Kidney (tissue), 14 donors: ENCODE measurements around the gene SLC28A1. TPM values are rescaled to one million over a fixed set of nuclear protein-coding genes. Genes with fewer than 3 reads are reported as not detected.
A peak's percentile ranks its signal among the peaks of the same experiment; 100 is the strongest.

Experiments
- DNase-seq, 5 donors: peaks; one replicate each; pipeline ENCODE4 v3.0.0-alpha.2; 2013 to 2020
- FAIRE-seq: peaks from 2 replicates; lab custom pipeline; 2012; peaks lifted over from hg19 to GRCh38; lab: Jason Lieb, UNC
- H3K27ac ChIP-seq, 2 donors: one replicate each; pipeline ENCODE4 v1.7.0; 2013; ENCODE audit warnings: low read depth in 2 of 2, low read length in 2 of 2, inconsistent platforms in 1 of 2
- H3K27me3 ChIP-seq: one replicate; pipeline ENCODE4 v1.7.1; 2013; ENCODE audit warnings: low read length, inconsistent platforms; ENCODE audit not compliant: control insufficient read depth, insufficient read depth
- H3K36me3 ChIP-seq, 3 donors: one replicate each; pipeline versions ENCODE4 v1.7.0 to v1.7.1; 2013; ENCODE audit warnings: low read length in 3 of 3, control low read depth in 1 of 3, inconsistent platforms in 1 of 3; ENCODE audit not compliant: insufficient read depth in 3 of 3, control insufficient read depth in 2 of 3
- H3K4me1 ChIP-seq, 3 donors: one replicate each; pipeline versions ENCODE4 v1.7.0 to v1.7.1; 2013; ENCODE audit warnings: low read length in 3 of 3, inconsistent platforms in 1 of 3, low read depth in 1 of 3; ENCODE audit not compliant: control insufficient read depth in 2 of 3, insufficient read depth in 2 of 3
- H3K4me3 ChIP-seq, 3 donors: one replicate each; pipeline versions ENCODE4 v1.7.0 to v1.8.1; 2013; ENCODE audit warnings: low read length in 3 of 3, control low read depth in 1 of 3, inconsistent platforms in 1 of 3
- H3K9ac ChIP-seq, 3 donors: one replicate each; pipeline versions ENCODE4 v1.7.0 to v1.7.1; 2013; ENCODE audit warnings: low read length in 3 of 3, control low read depth in 1 of 3, inconsistent platforms in 1 of 3
- H3K9me3 ChIP-seq, 3 donors: one replicate each; pipeline versions ENCODE4 v1.7.0 to v1.7.1; 2013; ENCODE audit warnings: low read length in 3 of 3, control low read depth in 1 of 3, inconsistent platforms in 1 of 3; ENCODE audit not compliant: control insufficient read depth in 2 of 3, insufficient read depth in 1 of 3
- intact Hi-C: fragments of 100-400 bp; cut with DNase I; formaldehyde crosslinking; loops from one replicate; pipeline ENCODE4 v1.11.1; 2022
- polyA plus RNA-seq: library from polyadenylated mRNA; stranded (reverse); fragments of 350-450 nt; fragmentation: Illumina TruSeq; extraction: RNeasy Lipid Tissue Mini Kit (QIAGEN cat#74804); gene quantifications from one replicate; pipeline ENCODE4 v1.2.3, GENCODE V29; 2014; ENCODE audit warnings: low read depth, low replicate concordance; ENCODE audit not compliant: insufficient read depth
- total RNA-seq: library from RNA; stranded (reverse); fragmentation: NEBNext Ultra II Directional; extraction: Animal tissue kit (Norgen Biotek cat#: 25700); gene quantifications from one replicate; pipeline ENCODE4 v1.2.1, GENCODE V29; 2021
- TF ChIP-seq, protein P1 (sequence below): IDR thresholded peaks from 3 replicates; pipeline ENCODE4 v1.5.1; 2012; ENCODE audit warnings: mild to moderate bottlenecking, moderate library complexity, borderline replicate concordance; ENCODE audit not compliant: insufficient read depth; ENCODE audit errors: extremely low read depth
- donor health status: control.
- donor health status: control.
- donor health status: control.
- donor health status: control.
- donor health status: control.
- donor health status: DM: yes; HTN: yes; CAD: no.
- donor health status: Normal renal cell carcinoma (clear cell type).

Gene SLC28A1
- total and polyA plus RNA-seq, 2 donors from 2014 or later = 12.8 to 51.2 TPM

DNA sequence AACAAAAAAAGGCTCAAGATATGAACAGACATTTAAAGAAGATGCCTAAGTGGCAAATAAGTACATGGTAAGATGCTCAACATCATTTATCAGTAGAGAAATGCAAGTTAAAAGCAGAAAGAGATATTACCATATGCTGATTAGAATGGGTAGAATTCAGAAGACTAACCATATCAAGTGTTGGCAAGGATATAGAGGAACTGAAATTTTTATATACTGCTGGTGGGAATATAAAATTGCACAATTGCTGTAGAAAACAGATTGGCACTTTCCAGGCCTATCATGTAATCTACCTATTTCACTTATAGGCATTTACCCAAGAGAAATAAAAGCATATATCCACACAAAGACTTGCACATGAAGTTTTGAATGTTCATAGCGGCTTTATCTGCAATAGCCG lies 17.1 kb downstream of the SLC28A1 start:
- Histone ChIP-seq H3K27me3 (no peaks in the 10 kb centered on the region), H3K9me3 (no peaks in the 10 kb centered on the region), H3K4me3 (no peak overlapping the region), H3K9ac (no peak overlapping the region), H3K4me1 (peaks cover 0 to 4% (median 0%) of the 10 kb centered on the region in 3 donors), H3K27ac (no peak overlapping the region), H3K36me3 (no peaks in the 10 kb centered on the region)
- DNase-seq = no peak
- TF ChIP-seq, protein P1, sequence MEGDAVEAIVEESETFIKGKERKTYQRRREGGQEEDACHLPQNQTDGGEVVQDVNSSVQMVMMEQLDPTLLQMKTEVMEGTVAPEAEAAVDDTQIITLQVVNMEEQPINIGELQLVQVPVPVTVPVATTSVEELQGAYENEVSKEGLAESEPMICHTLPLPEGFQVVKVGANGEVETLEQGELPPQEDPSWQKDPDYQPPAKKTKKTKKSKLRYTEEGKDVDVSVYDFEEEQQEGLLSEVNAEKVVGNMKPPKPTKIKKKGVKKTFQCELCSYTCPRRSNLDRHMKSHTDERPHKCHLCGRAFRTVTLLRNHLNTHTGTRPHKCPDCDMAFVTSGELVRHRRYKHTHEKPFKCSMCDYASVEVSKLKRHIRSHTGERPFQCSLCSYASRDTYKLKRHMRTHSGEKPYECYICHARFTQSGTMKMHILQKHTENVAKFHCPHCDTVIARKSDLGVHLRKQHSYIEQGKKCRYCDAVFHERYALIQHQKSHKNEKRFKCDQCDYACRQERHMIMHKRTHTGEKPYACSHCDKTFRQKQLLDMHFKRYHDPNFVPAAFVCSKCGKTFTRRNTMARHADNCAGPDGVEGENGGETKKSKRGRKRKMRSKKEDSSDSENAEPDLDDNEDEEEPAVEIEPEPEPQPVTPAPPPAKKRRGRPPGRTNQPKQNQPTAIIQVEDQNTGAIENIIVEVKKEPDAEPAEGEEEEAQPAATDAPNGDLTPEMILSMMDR = no peak
- FAIRE-seq = no peak
- intact Hi-C loops = no loop called here

DNA sequence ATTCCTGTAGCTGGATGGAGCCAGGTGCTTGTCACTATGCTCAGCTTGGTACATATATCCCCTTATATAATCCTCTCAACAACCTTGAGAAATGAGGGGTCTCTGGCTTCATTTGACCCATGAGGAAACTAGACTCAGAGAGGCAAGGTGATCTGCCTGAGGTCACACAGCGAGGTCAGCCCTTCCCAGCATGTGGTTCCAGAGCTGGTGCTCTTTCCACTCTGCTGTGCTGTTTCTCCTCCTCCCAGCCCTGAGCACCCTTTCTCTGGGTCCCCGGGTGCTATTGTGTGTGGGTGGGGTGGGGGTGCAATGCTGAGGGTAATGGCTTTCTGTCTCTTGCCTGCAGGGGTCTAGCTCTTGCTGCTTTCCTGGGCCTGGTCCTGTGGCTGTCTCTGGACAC lies 19.3 kb downstream of the SLC28A1 start:
- H3K4me1 ChIP-seq = peaks cover 0 to 4% (median 0%) of the 10 kb centered on the region in 3 donors
- peak overlapping the region in 1 of 2 donors; percentile 13 for H3K27ac ChIP-seq
- intact Hi-C loops = no loop called here
- FAIRE-seq (no peak), DNase-seq (no peak)
- no peak overlapping the region for H3K9ac ChIP-seq
- no peaks in the 10 kb centered on the region for H3K9me3 ChIP-seq
- H3K27me3 ChIP-seq = no peaks in the 10 kb centered on the region
- TF ChIP-seq, protein P1 = no peak
- H3K36me3 ChIP-seq = peaks cover 0 to 4% (median 0%) of the 10 kb centered on the region in 3 donors
- H3K4me3 ChIP-seq = no peak overlapping the region

DNA sequence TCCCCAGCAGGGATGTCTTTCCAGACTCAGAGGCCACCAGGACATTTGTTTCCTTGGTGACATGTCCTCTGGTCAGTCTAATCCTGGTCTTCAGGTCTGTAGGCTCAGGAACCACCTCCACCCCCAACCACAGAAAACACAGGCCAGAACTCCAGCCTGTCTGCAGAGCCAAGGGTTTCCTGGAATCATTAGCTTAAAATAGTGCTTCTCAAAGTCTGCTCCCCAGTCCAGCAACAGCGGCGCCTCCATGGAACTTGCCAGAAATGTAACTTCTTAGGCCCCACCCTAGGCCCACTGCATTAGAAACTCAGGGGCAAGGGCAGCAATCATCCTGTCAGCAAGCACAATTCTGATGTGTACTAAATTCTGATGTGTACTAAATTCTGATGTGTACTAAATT lies 20.0 kb downstream of the SLC28A1 start:
- Histone ChIP-seq H3K4me1 (peaks cover 0 to 4% (median under 1%) of the 10 kb centered on the region in 3 donors), H3K9ac (no peak overlapping the region), H3K36me3 (peaks cover 0 to 4% (median 0%) of the 10 kb centered on the region in 3 donors), H3K9me3 (no peaks in the 10 kb centered on the region), H3K4me3 (no peak overlapping the region), H3K27ac (peak overlapping the region in 1 of 2 donors; percentile 26), H3K27me3 (no peaks in the 10 kb centered on the region)
- FAIRE-seq = no peak
- intact Hi-C loops = no loop called here
- TF ChIP-seq, protein P1 = no peak
- no peak for DNase-seq
